GM15510 (cell line): Measurements from ENCODE around the gene OR4Q2.

Experiments
- POLR2A ChIP-seq: IDR thresholded peaks from 3 replicates; pipeline ENCODE4 v1.6.1; 2011; ENCODE audit warnings: borderline replicate concordance; ENCODE audit not compliant: insufficient read length; ENCODE audit errors: extremely low read depth

Gene OR4Q2

DNA sequence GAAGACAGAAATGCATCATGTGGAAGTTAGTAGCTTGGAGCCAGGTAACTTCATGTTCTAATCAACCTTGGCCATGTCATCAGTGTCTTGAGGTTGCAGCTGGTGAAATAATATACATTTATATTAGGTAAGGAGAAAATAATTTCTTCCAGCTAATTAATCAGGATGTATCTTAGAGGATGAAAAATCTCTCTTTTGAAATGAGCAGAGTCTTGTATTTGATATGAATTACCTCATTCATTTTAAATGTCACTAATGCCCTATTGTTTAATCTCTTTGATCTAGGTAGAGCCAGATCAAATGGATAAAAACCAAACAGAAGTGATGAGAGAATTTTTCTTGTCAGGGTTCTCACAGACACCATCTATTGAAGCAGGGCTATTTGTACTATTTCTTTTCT, at the start of gene OR4Q2:
TSS of gene OR4Q2 (plus strand) at position 301 of the 400 bp plus-strand sequence.
- TF ChIP-seq POLR2A: no peak

GRCh38 chr14:19974844-19975243, 27.1 kb upstream of the OR4Q2 start:
- no peak for TF ChIP-seq POLR2A

GRCh38 chr14:19975291-19975690, 26.7 kb upstream of the OR4Q2 start, which contains the start of gene OR4K15:
OR4K15 (plus strand) TSS chr14:19975591; CDS start chr14:19975591, 0 bp downstream.
- TF ChIP-seq POLR2A: no peak

GRCh38 chr14:19993438-19993837, 8.5 kb upstream of the OR4Q2 start:
- TF ChIP-seq POLR2A: no peak

GRCh38 chr14:20002319-20002718, 356 bp downstream of the OR4Q2 start:
- TF ChIP-seq POLR2A: no peak

- no peak for TF ChIP-seq POLR2A
These were observed 6.2 kb downstream of the OR4Q2 start for GRCh38 chr14:20008156-20008555.

GRCh38 chr14:20019257-20019865, 17.4 kb downstream of the OR4Q2 start, which contains the start of gene OR4K14:
OR4K14 (minus strand) TSS chr14:20019307; CDS start chr14:20015193, 4,114 bp downstream.
- TF ChIP-seq POLR2A: no peak

DNA sequence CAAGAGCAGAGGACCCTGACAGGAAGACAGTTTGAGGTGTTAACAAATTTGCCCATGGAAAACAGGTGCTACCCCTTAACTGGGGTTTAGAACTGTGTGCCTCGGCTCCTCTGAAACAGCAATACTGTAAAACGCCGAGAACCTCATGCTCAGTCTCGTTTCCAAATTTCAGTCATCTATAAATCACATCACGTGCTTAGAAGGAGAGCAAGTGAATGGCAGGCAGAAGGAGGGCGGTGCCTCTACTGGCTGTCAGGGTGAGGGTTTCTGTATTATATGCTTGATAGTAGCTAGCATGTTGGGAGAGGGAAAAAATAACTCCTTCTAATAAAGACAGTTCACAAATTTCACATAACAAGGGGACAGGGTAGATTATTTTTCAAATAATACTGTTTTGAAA, 29.1 kb downstream of the OR4Q2 start:
- no peak for TF ChIP-seq POLR2A

- TF ChIP-seq POLR2A: no peak
These were observed 33.5 kb downstream of the OR4Q2 start for GRCh38 chr14:20035449-20035848.

DNA sequence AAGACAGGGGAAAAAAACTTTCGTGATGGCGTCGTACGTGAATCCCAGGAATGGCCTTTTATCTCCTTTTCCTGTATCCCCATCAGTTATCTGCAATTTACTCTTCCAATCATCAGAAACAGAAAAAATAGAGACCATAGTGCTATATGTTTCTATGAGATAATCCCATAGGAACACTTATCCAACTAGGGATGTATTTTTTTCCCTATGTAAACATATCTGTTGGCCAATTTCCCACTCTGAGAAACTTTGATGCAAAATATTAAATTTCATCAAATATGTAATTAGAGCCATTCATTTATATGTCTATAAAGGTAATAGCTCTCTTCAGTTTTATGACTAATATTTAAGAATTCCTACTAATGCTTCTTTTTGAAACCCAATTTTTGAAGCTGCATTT, 34.0 kb downstream of the OR4Q2 start, which contains the start of gene OR4K13:
TSS of gene OR4K13 (minus strand) at position 101 of the 400 bp plus-strand sequence. CDS start 1,280 bp downstream, outside the sequence.
- no peak for TF ChIP-seq POLR2A

DNA sequence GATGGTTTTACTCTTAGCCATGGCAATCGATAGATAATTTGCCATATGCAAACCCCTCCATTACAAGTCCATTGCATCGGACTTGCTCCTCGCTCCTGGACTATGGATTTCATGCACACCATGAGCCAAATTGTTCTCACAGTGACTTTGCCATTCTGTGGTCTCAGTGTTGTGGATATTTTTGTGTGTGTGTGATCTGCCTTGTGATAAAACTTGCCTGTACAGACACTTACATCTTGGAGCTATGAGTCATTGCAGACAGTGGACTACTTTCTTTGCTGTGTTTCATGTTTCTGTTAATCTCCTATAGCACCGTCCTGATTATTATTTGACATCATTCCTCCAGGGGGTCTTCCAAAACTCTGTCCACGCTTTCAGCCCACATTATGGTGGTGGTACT, 42.3 kb downstream of the OR4Q2 start:
- TF ChIP-seq POLR2A: no peak

GRCh38 chr14:20048202-20048601, 46.2 kb downstream of the OR4Q2 start:
- no peak for TF ChIP-seq POLR2A
